ENCODE data around the gene GINS1.
"Not testable (repeated sequence)": the region's sequence is repeated elsewhere in the genome, so short reads cannot be mapped to it uniquely, and the experiment has no call there.

Gene GINS1

DNA sequence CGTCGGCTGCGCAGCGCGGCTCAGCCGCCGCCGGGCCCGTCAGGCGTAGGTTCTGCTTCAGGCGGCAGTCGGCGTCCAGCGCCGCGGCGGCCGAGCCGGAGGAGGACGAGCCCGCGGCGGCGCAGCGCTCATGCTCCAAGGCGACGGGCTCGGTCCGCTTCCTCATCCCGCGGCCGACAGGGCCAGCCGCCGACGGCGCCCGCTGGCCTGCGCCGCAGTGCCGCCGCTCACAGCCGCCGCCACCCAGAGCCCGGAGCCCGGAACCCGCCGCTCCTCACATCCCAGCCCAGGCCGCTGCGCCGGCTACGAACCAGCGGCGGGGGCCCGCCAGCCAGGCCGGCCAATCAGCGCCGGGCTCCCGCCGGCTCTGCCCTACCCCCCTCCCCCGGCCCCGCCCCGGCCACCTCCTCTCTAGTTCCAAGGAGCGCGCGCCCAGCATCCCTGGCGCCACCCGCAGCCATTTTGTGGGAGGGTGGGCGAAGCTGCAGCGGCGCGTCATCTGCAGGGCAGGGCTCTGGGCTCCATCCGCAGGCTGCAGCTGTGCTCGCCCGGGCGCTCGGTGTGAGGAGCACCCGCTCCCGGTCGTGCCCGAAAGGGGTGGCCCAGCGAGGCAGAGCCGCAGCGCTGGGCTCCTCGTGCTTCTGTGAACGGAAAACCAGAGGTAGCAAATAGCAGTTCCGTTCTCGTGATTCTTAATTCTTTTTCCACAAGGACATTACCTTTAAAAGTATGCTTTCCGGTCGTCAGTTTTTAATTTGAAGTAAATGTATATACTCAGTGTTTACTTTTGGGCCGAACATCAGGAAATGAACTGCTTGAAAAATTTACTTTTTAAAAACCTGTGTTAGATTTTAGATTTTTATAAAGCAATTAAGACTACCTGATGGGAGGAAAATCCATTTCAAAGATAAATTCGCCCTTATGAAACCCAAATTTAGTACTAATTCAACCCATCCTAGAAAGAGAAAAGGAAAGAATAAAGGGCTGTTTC is 16.6 kb upstream of the GINS1 start, which contains the start of gene ABHD12:
TSS of gene ABHD12 (minus strand) at position 298 of the 991 bp plus-strand sequence. CDS start at position 166, 132 bp downstream.
- Histone ChIP-seq H3K9me3 (ENCODE audit: control insufficient read depth, insufficient read depth, low read length) (no peaks in the 10 kb centered on the region), H3K27ac (ENCODE audit: low read depth, low read length) (peak within 1 kb of the TSS; percentile 93), H3K9ac (ENCODE audit: low read depth, low read length) (peak within 1 kb of the TSS; percentile 88), H3K27me3 (ENCODE audit: control insufficient read depth, insufficient read depth, low read length) (no peaks in the 10 kb centered on the region), H3K36me3 (ENCODE audit: control insufficient read depth, insufficient read depth, low read length) (peaks cover 10% of the 10 kb centered on the region), H3K4me1 (ENCODE audit: control insufficient read depth, insufficient read depth, low read length) (peaks cover 3% of the 10 kb centered on the region; the same call in 1 of the 2 replicates), H3K4me3 (ENCODE audit: low read depth, low read length) (peak within 1 kb of the TSS; percentile 91)

DNA sequence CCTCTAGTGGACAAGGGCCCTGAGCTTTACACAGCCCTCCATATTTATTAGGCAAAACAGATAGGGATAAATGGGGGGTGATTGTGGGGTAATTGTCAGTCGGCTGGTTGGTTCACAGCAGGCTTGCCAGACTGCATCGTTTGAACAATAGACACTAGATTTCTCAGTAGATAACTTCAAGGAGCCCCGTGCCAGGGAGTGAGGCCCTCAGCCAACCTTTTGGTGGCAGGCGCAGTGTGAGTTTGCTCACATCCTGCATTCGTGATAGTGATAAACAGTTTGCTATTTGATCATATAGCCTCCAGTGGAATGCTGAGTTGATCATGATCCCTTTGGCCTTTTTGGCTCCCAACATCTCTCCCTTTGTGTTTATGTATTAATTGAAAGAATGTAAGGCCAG is 13.2 kb upstream of the GINS1 start:
- Histone ChIP-seq H3K9me3 (ENCODE audit: control insufficient read depth, insufficient read depth, low read length) (no peaks in the 10 kb centered on the region), H3K4me3 (ENCODE audit: low read depth, low read length) (no peak overlapping the region), H3K27me3 (ENCODE audit: control insufficient read depth, insufficient read depth, low read length) (no peaks in the 10 kb centered on the region), H3K9ac (ENCODE audit: low read depth, low read length) (no peak overlapping the region), H3K4me1 (ENCODE audit: control insufficient read depth, insufficient read depth, low read length) (peaks cover 9% of the 10 kb centered on the region), H3K36me3 (ENCODE audit: control insufficient read depth, insufficient read depth, low read length) (no peaks in the 10 kb centered on the region), H3K27ac (ENCODE audit: low read depth, low read length) (no peak overlapping the region)

DNA sequence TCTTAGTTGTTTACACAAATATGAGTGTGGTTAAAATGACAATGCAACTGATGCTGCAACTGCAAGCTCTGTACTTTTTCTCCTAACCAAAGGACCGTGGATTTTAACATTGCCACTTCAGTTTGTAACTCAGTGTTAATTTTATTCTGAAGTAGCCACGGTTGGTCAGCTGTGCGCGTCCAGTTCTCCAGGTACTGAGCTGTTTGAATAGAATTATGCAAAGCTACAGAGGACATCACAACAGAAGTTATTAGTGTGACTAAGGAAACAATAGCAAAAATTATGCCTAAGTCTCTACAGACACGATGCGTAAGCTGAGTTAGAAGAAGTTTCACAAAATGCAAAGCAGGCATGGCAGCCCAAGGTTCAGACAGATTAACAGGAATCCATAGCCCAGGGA is 12.5 kb upstream of the GINS1 start:
- Histone ChIP-seq H3K9me3 (ENCODE audit: control insufficient read depth, insufficient read depth, low read length) (no peaks in the 10 kb centered on the region), H3K4me3 (ENCODE audit: low read depth, low read length) (no peak overlapping the region), H3K9ac (ENCODE audit: low read depth, low read length) (no peak overlapping the region), H3K27ac (ENCODE audit: low read depth, low read length) (no peak overlapping the region), H3K27me3 (ENCODE audit: control insufficient read depth, insufficient read depth, low read length) (no peaks in the 10 kb centered on the region), H3K36me3 (ENCODE audit: control insufficient read depth, insufficient read depth, low read length) (no peaks in the 10 kb centered on the region), H3K4me1 (ENCODE audit: control insufficient read depth, insufficient read depth, low read length) (peaks cover 9% of the 10 kb centered on the region)

DNA sequence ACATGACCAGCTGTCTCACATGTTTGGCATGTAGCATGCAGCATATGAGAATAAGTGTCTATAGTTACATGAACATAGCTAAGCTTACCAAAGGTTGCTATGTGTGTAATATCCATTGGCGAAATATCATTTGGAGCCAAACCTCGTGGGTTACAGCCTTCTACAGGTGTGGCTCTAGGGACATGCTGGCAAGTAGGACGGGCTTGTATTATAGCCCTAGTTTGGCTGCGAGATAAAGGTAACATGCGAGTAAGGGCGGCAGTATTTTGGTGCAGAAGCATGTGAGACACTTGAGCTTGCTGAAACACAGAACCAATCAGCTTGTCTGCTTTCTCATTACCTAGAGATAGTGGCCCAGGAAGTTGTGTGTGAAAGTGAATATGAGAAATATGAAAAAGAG is 10.4 kb upstream of the GINS1 start:
- no peak overlapping the region for H3K4me3 ChIP-seq (ENCODE audit: low read depth, low read length)
- no peaks in the 10 kb centered on the region for H3K36me3 ChIP-seq (ENCODE audit: control insufficient read depth, insufficient read depth, low read length)

DNA sequence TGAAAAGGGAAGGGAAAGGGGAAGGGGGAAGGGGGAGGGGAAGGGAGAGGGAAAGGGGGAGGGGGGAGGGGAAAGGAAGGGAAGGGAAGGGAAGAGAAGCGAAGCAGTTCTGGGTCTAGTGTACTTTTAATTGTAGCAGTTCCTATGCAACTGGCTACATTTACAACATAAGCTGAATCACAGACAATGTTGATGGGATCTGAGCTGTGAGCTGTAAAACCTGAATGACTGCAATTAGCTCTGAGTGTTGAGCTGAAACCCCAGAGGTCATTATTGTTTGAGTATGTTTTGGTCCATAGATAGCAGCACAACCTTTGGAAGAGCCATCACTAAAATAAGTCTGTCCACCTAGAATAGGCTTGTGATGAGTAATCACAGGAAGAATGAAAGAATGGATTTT is 9.7 kb upstream of the GINS1 start:
- Histone ChIP-seq H3K27me3 (ENCODE audit: control insufficient read depth, insufficient read depth, low read length) (no peaks in the 10 kb centered on the region), H3K27ac (ENCODE audit: low read depth, low read length) (no peak overlapping the region), H3K9me3 (ENCODE audit: control insufficient read depth, insufficient read depth, low read length) (peaks cover 9% of the 10 kb centered on the region), H3K4me1 (ENCODE audit: control insufficient read depth, insufficient read depth, low read length) (peaks cover 9% of the 10 kb centered on the region), H3K9ac (ENCODE audit: low read depth, low read length) (no peak overlapping the region), H3K36me3 (ENCODE audit: control insufficient read depth, insufficient read depth, low read length) (no peaks in the 10 kb centered on the region), H3K4me3 (ENCODE audit: low read depth, low read length) (no peak overlapping the region)

More for the DNA sequence above, 10.4 kb upstream of the GINS1 start:
- H3K9me3 ChIP-seq (ENCODE audit: control insufficient read depth, insufficient read depth, low read length) = peaks cover 3% of the 10 kb centered on the region; the same call in 1 of the 2 replicates
- H3K27ac ChIP-seq (ENCODE audit: low read depth, low read length) = no peak overlapping the region
- no peak overlapping the region for H3K9ac ChIP-seq (ENCODE audit: low read depth, low read length)
- peaks cover 9% of the 10 kb centered on the region for H3K4me1 ChIP-seq (ENCODE audit: control insufficient read depth, insufficient read depth, low read length)
- H3K27me3 ChIP-seq (ENCODE audit: control insufficient read depth, insufficient read depth, low read length) = no peaks in the 10 kb centered on the region

DNA sequence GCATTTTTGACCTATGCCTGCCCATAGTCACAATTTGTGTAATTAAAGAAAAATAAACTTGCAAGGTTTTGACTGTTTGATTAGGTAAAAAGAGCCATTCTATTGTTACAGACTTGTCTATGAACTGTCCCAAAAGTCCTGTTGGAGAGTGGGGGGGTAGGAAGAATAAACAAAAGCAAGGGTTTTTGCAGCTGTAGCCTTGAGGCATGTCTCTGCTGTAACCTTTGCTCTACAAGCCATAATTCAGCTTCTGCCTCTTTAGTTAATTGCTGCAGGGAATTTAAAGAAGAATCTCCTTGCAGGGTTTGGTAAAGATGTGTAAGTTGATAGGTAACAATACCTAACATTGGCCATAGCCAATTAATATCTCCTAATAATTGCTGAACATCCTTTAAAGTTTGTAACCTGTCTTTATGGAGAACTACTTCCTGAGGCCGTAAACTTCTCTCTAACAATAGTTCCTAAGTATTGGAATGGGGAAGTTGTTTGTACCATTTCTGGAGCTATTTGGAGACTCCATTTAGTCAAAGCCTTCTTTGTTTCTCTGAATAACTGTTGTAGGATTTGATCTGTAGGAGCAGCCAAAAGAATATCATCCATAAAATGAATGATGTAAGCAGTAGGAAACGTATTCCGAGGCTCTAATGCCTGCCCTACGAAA is 9.0 kb upstream of the GINS1 start:
- no peaks in the 10 kb centered on the region for H3K27me3 ChIP-seq (ENCODE audit: control insufficient read depth, insufficient read depth, low read length)
- no peaks in the 10 kb centered on the region for H3K36me3 ChIP-seq (ENCODE audit: control insufficient read depth, insufficient read depth, low read length)
- no peak overlapping the region for H3K4me3 ChIP-seq (ENCODE audit: low read depth, low read length)
- H3K4me1 ChIP-seq (ENCODE audit: control insufficient read depth, insufficient read depth, low read length) = peaks cover 9% of the 10 kb centered on the region
- peaks cover 15% of the 10 kb centered on the region for H3K9me3 ChIP-seq (ENCODE audit: control insufficient read depth, insufficient read depth, low read length)
- H3K9ac ChIP-seq (ENCODE audit: low read depth, low read length) = no peak overlapping the region
- no peak overlapping the region for H3K27ac ChIP-seq (ENCODE audit: low read depth, low read length)

DNA sequence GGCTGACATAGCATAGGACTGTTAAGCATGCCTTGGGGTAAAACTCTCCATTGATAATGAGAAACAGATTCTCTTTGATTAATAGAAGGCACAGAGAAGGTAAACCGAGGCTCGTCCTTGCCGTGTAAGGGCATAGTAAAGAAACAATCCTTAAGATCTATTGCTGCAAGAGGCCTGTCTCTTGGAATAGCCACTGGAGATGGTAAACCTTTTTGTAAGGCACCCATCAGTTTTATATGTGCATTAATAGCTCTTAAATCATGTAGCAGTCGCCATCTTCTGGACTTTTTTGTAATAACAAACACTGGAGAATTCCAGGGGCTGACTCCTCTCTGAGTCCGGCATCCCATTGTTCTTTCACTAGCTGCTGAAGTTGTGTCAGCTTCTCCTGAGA is 8.4 kb upstream of the GINS1 start:
- no peak overlapping the region for H3K9ac ChIP-seq (ENCODE audit: low read depth, low read length)
- no peaks in the 10 kb centered on the region for H3K27me3 ChIP-seq (ENCODE audit: control insufficient read depth, insufficient read depth, low read length)
- H3K27ac ChIP-seq (ENCODE audit: low read depth, low read length) = no peak overlapping the region
- no peak overlapping the region for H3K4me3 ChIP-seq (ENCODE audit: low read depth, low read length)
- peaks cover 9% of the 10 kb centered on the region for H3K4me1 ChIP-seq (ENCODE audit: control insufficient read depth, insufficient read depth, low read length)
- peaks cover 17% of the 10 kb centered on the region for H3K9me3 ChIP-seq (ENCODE audit: control insufficient read depth, insufficient read depth, low read length)
- no peaks in the 10 kb centered on the region for H3K36me3 ChIP-seq (ENCODE audit: control insufficient read depth, insufficient read depth, low read length)

DNA sequence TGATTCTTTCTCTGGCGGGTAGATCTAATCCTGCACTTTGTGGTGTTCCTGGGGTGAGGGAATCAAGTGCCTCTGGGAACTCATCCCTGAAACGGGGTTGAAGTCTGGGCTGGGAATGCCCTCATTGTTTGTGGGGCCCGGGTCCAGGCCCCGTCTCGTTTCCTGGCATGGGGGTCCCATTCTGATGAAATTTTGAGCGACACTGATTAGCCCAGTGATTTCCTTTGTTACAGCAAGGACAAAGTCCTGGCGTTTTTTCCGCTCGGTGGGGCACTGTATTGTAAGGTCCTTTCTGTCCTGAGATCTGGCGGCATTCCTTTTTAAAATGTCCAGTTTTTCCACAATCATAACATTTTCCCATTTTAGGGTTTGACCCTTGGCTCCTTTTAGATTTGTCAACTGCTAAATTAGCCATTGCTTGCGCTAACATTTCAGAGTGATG is 7.2 kb upstream of the GINS1 start:
- not testable (repeated sequence) for H3K27me3 ChIP-seq (ENCODE audit: control insufficient read depth, insufficient read depth, low read length); H3K9ac ChIP-seq (ENCODE audit: low read depth, low read length); H3K4me1 ChIP-seq (ENCODE audit: control insufficient read depth, insufficient read depth, low read length); H3K4me3 ChIP-seq (ENCODE audit: low read depth, low read length); H3K27ac ChIP-seq (ENCODE audit: low read depth, low read length); H3K36me3 ChIP-seq (ENCODE audit: control insufficient read depth, insufficient read depth, low read length)
- H3K9me3 ChIP-seq (ENCODE audit: control insufficient read depth, insufficient read depth, low read length) = peaks cover 20% of the 10 kb centered on the region

DNA sequence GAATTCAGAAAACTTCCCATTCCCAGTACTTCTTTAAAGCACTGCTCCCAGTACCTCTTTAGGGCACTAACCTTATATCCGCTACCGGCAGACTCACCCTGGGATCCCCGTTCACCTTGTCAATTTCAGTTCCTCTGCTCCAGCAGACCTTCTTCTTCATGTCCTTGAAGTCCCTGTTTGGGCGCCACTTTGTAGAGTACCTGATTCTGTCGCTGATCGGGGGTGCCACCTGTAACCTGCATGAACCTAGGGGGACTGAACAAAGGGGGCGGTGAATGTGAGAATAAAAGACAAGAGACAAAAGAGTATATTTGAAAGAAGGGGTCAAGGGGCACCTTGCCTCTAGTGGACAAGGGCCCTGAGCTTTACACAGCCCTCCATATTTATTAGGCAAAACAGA is 4.9 kb upstream of the GINS1 start:
- H3K4me1 ChIP-seq (ENCODE audit: control insufficient read depth, insufficient read depth, low read length) = peaks cover 9% of the 10 kb centered on the region
- peaks cover 20% of the 10 kb centered on the region for H3K9me3 ChIP-seq (ENCODE audit: control insufficient read depth, insufficient read depth, low read length)
- no peaks in the 10 kb centered on the region for H3K27me3 ChIP-seq (ENCODE audit: control insufficient read depth, insufficient read depth, low read length)
- H3K27ac ChIP-seq (ENCODE audit: low read depth, low read length) = no peak overlapping the region
- H3K4me3 ChIP-seq (ENCODE audit: low read depth, low read length) = no peak overlapping the region
- H3K36me3 ChIP-seq (ENCODE audit: control insufficient read depth, insufficient read depth, low read length) = no peaks in the 10 kb centered on the region
- no peak overlapping the region for H3K9ac ChIP-seq (ENCODE audit: low read depth, low read length)

DNA sequence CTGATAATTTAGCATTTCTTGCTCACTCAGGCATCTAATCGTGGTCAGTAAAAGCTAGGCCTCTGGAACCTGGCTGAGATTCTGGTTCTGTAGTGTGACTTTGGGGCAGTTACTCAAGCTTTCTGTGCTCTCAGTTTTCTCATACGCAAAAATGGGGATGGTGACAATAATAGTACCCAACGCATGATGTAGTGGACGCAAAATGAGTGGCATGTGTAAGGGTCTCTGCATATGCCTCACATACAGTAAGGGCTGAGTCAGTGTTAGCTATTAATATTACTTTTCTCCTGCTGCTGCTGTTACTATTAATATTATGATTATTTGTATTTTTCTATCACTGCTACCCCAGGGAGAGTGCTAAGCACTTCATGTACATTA is 686 bp downstream of the GINS1 start:
- H3K4me3 ChIP-seq (ENCODE audit: low read depth, low read length) = peak overlapping the region; percentile 78
- peaks cover 8% of the 10 kb centered on the region for H3K9me3 ChIP-seq (ENCODE audit: control insufficient read depth, insufficient read depth, low read length)
- peaks cover 10% of the 10 kb centered on the region for H3K4me1 ChIP-seq (ENCODE audit: control insufficient read depth, insufficient read depth, low read length)
- H3K9ac ChIP-seq (ENCODE audit: low read depth, low read length) = peak overlapping the region; percentile 88
- no peaks in the 10 kb centered on the region for H3K27me3 ChIP-seq (ENCODE audit: control insufficient read depth, insufficient read depth, low read length)
- peak overlapping the region; percentile 96 for H3K27ac ChIP-seq (ENCODE audit: low read depth, low read length)
- H3K36me3 ChIP-seq (ENCODE audit: control insufficient read depth, insufficient read depth, low read length) = peaks cover 26% of the 10 kb centered on the region

DNA sequence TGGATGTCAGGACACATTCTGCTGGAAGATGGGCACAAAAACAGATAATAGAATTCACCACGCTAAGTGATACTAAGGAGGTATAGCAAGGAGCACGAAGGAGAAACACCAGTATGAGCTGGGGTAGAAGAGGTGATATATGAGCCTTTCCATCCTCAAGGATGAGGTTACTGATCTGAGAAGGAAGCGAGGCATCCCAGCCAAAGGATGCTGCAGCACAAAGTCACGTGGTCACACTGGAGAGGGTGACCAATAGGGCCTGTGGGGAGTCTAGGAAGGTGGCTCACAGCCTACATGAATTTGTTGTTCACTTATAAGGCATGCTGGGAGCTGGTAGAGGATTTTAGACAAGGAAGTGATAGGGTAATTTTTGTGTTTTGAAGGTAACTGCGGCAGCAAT is 1.4 kb downstream of the GINS1 start:
- no peaks in the 10 kb centered on the region for H3K27me3 ChIP-seq (ENCODE audit: control insufficient read depth, insufficient read depth, low read length)
- peaks cover 10% of the 10 kb centered on the region for H3K4me1 ChIP-seq (ENCODE audit: control insufficient read depth, insufficient read depth, low read length)
- H3K36me3 ChIP-seq (ENCODE audit: control insufficient read depth, insufficient read depth, low read length) = peaks cover 33% of the 10 kb centered on the region
- H3K27ac ChIP-seq (ENCODE audit: low read depth, low read length) = no peak overlapping the region
- H3K9ac ChIP-seq (ENCODE audit: low read depth, low read length) = no peak overlapping the region; the same call in 1 of the 2 replicates
- H3K9me3 ChIP-seq (ENCODE audit: control insufficient read depth, insufficient read depth, low read length) = peaks cover 3% of the 10 kb centered on the region; the same call in 1 of the 2 replicates
- peak overlapping the region; percentile 78 for H3K4me3 ChIP-seq (ENCODE audit: low read depth, low read length)
